Stimulated activated CD4-positive, alpha-beta T cell treated with anti-CD3 and anti-CD28 coated beads, Interleukin-1b, Interleukin-23, amount 100 ng/mL, for 24 hours (primary cell): Measurements from ENCODE around the gene COL11A2.
"Not testable (repeated sequence)": the region's sequence is repeated elsewhere in the genome, so short reads cannot be mapped to it uniquely, and the experiment has no call there.

Experiments used
- DNase-seq, 4 experiments: peaks; one replicate each; pipeline ENCODE4 v3.0.0-alpha.2; 2020; ENCODE audit warnings: low read depth in 4 of 4, low spot score in 1 of 4

COL11A2 gene

GRCh38 chr6:33160096-33160495 is 32.2 kb downstream of the COL11A2 start:
- no peak for DNase-seq

GRCh38 chr6:33156964-33157363 is 35.3 kb downstream of the COL11A2 start:
- no peak for DNase-seq

DNA sequence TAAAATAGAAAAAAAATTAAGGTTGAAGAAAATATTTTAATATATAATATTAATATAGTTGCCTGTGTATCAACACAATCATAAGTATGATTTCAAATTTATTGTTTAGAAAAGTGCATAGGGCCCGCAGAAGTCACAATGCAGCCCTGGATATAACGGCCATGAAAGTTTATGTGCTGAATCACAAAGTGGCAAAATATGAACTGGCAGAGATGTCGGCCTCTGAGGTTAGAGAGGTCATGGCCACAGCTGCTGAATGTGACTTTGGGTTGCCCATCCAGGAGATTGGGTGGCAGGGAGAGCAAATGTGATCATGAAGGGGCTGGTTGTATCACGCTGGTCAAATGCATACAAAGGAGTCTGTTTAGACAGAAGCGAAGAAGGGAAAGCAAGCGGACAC is 35.7 kb downstream of the COL11A2 start:
- DNase-seq: no peak

DNA sequence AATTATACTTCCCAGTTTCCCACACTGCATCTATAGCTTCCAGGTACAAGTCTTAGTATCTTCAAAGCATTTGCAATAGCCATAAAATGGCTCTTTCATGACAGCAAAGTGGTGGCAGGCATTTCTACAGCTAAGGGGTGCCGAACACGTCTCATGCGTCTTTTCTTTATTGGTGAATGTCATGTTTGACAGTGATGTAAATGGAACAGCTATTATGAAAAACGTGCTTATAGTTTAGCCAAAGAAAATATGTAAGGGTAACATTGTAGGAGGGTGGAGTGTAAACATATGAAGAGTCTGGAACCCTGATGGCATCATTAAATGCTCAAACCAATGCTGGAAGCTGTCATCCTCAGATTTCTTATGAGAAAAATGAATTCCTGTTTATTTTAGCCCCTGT is 37.9 kb downstream of the COL11A2 start:
- no peak for DNase-seq

GRCh38 chr6:33151050-33151449 is 41.2 kb downstream of the COL11A2 start:
- no peak for DNase-seq

GRCh38 chr6:33150560-33150959 is 41.7 kb downstream of the COL11A2 start:
- not testable (repeated sequence) for DNase-seq

DNA sequence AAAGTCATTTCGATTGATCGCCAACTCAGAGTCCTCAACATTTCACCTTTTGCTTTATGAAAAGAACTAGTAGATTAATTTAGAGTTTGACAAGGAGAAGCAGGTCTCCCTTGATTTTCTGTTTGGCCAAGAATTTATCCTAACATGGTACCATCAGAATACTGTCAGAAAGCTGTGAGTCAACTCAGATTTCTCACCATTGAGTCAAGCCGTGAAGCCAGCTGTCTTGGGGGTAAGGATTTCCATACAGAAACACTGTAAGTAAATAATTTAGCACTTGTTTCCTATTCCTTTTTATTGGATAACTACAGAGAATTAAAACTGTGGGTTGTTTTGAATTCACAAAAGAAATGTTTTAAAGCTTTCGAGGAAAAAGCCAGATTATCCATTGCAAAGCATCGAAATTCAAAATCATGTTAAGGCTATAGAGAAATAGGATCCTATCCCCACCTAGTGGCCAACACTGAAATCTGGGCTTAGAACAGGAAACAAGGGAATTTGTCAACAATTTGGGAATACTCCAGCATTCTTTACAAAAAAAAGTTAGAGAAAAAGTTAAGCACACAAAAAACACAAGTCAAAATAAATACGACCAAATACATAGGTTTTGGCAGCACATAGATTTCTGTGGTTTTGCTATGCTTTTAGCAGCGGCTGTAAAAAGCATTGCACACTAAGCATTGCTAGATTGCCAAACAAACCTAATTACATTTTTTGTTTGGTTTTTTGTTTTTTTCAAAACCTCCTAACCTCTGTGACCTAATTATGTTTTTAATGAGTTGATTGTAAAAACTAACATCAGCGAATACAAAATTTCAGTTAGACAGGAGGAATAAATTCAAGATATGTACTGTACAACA is 44.2 kb downstream of the COL11A2 start:
- DNase-seq: no peak

DNA sequence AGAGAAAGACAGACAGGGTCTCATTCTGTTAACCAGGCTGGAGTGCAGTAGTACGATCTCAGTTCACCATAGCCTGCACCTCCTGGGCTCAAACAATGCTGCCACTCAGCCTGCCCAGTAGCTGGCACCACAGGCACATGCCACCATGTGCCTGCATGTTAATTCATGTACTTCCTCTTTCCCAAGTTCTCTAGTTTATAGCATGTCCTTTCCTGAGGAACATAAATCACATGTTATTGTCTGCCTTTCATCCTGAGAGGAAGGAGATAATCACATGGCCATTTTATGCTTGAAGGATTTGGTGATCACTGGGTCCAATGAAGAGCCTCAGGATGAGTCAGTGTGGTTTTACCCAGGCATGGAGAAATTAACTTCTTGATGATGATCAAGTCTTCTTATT is 47.9 kb downstream of the COL11A2 start:
- DNase-seq: no peak

DNA sequence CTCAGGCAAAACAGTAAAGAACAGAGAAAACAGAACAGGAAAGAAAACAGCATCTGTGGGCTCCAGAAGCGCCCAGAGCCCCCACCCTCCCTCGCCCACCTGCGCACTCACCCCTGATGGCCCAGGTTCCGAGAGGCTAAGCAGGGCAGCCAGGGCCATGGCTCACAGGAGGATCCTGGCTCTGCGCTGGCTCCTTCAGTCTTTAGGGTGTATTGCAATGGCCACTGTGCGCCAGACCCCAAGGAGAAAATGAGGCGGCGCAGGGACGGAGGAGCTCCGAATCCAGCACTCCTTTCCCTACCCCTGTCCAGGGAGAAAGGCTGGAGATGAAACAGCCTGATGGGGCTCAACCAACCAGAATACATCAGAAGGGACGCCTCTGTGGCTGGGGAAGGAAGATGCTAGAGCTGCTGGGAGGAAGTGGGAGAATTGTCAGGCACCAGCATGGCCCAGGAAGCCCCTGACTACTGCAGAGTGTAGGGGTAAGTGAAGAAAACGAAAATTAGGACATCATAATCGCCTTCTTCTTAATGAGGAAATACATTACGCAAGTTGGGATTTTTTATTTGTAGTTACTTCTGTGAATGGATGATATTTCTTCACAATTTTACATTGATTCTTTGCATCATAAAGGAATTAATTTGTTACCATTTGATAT is 49.0 kb downstream of the COL11A2 start:
- no peak for DNase-seq

DNA sequence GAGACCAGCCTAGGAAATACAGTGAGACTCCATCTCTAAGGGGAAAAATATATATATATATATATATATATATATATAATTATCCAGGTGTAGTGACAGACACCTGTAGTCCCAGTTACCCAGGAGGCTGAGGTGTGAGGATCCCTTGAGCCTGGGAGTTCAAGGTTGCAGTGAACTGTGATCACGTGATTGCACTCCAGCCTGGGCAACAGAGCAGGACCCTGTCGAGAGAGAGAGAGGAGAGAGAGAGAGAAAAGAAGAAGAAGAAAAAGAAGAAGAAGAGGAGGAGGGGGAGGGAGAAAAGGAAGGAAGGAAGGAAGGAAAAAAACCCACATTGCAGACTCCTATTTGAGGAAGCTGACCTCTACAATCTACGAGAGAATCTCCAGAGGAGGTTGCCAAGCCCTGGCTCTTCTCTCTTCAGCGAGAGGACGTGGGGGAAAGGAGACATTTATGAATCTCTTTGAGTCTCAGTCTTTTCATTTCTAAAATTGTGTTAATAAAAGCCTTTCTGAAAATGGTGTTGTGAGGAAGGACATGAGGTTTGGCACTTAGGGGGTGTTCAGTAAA is 49.7 kb downstream of the COL11A2 start:
- DNase-seq: no peak

DNA sequence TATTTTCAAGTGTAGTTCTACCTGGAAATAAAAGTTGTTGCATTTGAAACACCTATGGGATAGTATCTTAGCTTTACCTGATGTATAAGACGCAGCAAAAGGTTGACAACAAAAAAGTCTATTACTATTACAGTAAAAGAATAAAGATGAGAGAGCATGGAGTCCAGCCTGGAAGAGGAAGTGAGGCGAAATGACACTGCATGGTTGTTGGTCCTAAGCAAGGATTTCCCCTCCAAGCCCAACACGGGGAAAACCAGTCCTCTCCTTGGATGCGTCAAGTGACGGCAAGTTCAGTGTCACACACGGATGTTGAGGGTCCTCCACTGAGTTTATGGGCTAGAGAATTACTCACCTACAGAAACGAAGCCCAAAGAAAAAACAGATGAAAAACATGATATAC is 51.7 kb downstream of the COL11A2 start:
- no peak for DNase-seq

DNA sequence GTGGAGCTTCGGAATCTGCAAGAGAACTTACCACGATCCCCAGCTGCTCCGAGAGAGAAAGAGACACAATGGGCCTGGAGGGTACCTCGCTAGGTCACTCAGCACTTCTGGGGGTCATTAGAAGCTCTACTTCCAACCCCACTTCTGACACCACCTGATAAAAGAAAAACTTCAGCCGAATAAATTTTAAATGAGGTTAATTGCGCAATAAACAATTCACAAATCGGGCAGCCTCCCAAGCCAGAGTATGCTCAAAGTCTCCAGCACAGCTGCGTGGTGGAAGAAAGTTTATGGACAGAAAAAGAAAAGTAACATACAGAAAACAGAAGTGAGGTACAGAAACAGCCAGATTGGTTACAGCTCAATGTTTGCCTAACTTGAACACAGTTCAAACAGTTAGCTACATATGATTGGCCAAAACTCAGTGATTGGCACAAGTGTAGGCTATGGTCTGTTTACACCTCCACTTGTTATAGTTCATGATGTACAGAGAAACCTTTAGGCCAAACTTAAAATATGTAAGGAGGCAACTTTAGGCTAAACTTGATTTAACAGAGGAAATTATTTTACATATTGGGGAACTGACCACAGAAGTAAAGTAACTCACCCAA is 52.6 kb downstream of the COL11A2 start:
- DNase-seq: no peak

DNA sequence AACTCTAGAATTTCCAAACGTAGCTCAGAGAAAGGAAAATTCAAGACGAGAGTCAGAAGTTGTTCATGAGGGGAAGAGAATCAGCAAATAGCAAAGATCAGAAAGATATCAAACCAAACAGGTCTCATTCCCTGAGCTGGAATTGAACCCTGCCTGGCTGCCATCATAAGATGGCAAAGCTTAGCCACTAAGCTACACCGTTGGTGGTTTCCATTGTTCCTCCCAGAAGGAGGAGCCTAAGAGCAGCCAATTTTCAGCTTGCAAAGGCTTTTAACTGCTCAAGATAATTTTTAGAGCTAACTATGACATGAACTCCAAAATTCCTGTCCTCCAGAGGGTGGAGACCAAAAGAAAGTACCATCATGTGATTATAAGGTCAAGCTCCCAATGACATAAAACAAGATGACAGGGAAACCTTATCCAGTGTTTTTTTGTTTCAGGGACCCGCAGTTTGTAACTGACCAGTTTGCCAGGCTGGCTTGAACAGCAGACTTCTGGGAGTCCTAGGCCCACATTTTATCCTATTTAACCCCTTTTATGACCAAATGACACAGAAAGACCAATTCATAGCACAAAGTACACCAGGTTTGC is 55.9 kb downstream of the COL11A2 start:
- DNase-seq: no peak

GRCh38 chr6:33132081-33132524 is 60.2 kb downstream of the COL11A2 start:
- DNase-seq: no peak

DNA sequence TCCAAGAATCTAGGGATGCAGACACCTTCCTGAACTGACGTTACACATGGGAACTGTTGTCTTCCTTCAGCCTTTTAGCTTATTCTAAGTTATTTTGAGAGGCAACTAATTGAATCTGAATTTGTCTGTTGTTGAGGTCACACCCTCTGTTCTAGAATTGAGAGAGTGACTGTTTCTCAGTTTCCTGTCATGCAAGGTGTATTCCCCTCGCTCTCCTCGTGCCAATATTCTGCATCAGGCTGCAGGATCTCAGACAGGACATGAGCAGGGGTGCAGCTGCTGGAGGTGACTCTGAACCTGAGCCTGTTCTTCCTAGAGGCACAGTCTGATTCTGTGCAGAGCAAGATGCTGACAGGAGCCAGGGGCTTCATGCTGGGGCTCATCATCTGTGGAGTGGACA is 63.9 kb downstream of the COL11A2 start:
- no peak for DNase-seq

- peak; percentile 39 to 53 (median 44) for DNase-seq
Measured at GRCh38 chr6:33126101-33126714, 66.1 kb downstream of the COL11A2 start.

DNA sequence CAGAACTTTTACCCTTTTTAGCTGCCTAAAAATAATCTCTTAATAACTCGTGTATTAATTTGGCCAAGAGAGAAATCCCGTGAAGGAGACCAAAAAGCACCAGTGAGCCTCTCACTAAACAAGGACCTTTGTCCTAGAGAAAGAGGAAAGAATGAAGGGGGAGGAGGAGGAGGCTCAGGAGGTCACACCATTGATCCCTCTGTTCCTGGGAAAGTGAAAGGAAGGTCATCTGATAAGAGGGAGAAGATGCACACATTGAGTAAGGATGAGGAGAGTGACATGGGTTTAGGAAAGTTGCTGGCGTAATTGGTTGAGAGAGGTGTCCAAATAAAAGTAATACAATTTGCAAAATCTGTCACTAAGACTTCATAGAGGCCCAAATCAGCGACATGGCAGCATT is 67.3 kb downstream of the COL11A2 start:
- no peak for DNase-seq

GRCh38 chr6:33124525-33124901 is 67.8 kb downstream of the COL11A2 start:
- DNase-seq: no peak

DNA sequence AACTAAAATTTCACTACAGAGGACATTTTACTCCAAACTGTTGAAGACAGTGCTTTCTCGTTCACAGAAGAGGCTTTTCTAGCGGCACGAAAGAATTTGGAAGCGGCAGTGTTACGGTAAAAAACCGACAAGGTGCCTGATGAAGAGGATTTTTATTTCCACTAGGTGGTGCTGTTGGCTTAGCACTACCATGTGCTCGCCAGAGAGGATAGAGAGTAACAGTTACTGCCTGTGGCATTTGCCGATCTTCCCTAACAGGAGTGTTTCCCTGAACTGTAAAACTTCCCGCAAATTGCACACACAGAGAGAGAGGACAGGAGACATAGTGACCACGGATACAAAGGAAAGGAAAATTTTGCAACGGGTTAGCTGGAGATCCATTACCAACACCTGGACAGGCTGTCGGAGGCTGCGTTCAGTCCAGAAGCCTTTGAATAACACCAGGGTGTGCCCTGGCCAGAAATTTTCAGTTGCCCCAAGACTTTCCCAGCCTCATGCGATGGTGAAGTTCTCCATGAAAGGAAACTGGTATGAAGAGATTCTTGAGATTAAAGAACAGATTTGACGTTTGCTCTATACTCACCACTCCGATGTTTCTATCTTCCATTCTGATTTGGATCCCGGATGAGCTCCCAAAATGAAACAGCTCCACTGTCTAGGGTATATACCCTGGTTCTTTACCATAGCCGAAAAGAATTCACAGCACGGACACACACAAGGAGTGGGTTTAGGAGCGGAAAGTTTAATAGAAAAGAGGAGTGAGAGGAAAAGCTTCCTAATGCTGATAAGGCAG is 68.3 kb downstream of the COL11A2 start:
- DNase-seq: no peak

DNA sequence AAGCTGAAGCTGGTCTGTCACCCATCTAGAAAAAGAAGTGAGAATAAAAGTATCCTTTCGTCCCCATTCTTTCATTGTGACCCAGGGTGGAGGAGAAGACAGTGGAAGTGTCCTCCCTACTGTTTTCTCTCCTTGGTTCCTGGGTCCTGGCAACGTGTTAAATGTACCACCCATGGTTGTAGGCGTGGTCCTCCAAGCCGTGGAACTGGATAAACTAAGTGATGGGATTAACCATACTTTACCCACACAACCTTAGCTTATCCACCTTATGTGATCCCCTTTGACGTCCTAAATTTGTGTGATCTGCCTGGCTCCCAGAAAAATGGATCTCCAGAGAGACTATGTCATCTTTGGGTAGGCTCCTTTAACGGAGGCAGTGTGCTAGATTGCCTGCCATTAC is 69.1 kb downstream of the COL11A2 start:
- no peak for DNase-seq
